Tibial nerve (tissue), 4 donors: ENCODE measurements around the gene ZBTB8B.

Experiments
- CTCF ChIP-seq, 5 experiments: fragments of 200-600 bp in 3 of 5; fragments of 450-650 bp in 2 of 5; sonication (generic) in 3 of 5; IDR thresholded peaks; one replicate each; pipeline ENCODE4 v1.5.1; 2016 to 2019; ENCODE audit warnings: antibody characterized with exemption in 5 of 5, mild to moderate bottlenecking in 3 of 5, moderate library complexity in 2 of 5
- EP300 ChIP-seq, 2 donors: sonication (generic); formaldehyde crosslinking; IDR thresholded peaks; one replicate each; pipeline ENCODE4 v1.6.1; 2017; ENCODE audit warnings: antibody characterized with exemption in 2 of 2, mild to moderate bottlenecking in 1 of 2
- POLR2A ChIP-seq, 2 donors: fragments of 450-650 bp; IDR thresholded peaks; one replicate each; pipeline ENCODE4 v1.6.1; 2017; ENCODE audit warnings: antibody characterized with exemption in 2 of 2, mild to moderate bottlenecking in 2 of 2, moderate library complexity in 2 of 2

GRCh38 chr1:32503153-32503552, 38.3 kb downstream of the ZBTB8B start:
- TF ChIP-seq CTCF (IDR thresholded peaks at IDR 0.05) (no peak), POLR2A (IDR thresholded peaks at IDR 0.05) (no peak), EP300 (IDR thresholded peaks at IDR 0.05) (no peak)
